Neural crest cell (in vitro differentiated cells): ENCODE data around the gene COL18A1. TPM values are rescaled to one million over a fixed set of nuclear protein-coding genes. Genes with fewer than 3 reads are reported as not detected.

Source experiments
- DNase-seq: peaks from one replicate; pipeline ENCODE4 v3.0.0; 2021; ENCODE audit warnings: low read depth, mixed read lengths, low spot score
- H3K27ac Mint-ChIP-seq: one replicate; pipeline ENCODE4 v1.8.0; 2021; ENCODE audit warnings: mild to moderate bottlenecking, mixed read lengths; ENCODE audit not compliant: unreplicated experiment
- H3K27me3 Mint-ChIP-seq: 2 replicates; pipeline ENCODE4 v1.8.0; 2021; ENCODE audit warnings: low read depth, mild to moderate bottlenecking, mixed read lengths
- H3K36me3 Mint-ChIP-seq: 2 replicates; pipeline ENCODE4 v1.8.0; 2021; ENCODE audit warnings: low read depth, mild to moderate bottlenecking, mixed read lengths
- H3K4me1 Mint-ChIP-seq: 2 replicates; pipeline ENCODE4 v1.8.0; 2021; ENCODE audit warnings: mixed read lengths
- H3K4me3 Mint-ChIP-seq: one replicate; pipeline ENCODE4 v1.8.0; 2021; ENCODE audit warnings: mild to moderate bottlenecking, mixed read lengths
- H3K9me3 Mint-ChIP-seq: 2 replicates; pipeline ENCODE4 v1.8.0; 2021; ENCODE audit warnings: mixed read lengths
- total RNA-seq: library from RNA; stranded (reverse); gene quantifications from 2 replicates; pipeline ENCODE4 v1.2.1, GENCODE V29; 2021
- TF ChIP-seq, protein P1 (sequence below): fragments of 200-600 bp; sonication (generic); conservative IDR thresholded peaks from 2 replicates; pipeline ENCODE4 v1.5.0; 2021; ENCODE audit warnings: antibody characterized with exemption, mild to moderate bottlenecking

The COL18A1 gene
- total RNA-seq, 1 donor from 2014 or later = 19.2 TPM

DNA sequence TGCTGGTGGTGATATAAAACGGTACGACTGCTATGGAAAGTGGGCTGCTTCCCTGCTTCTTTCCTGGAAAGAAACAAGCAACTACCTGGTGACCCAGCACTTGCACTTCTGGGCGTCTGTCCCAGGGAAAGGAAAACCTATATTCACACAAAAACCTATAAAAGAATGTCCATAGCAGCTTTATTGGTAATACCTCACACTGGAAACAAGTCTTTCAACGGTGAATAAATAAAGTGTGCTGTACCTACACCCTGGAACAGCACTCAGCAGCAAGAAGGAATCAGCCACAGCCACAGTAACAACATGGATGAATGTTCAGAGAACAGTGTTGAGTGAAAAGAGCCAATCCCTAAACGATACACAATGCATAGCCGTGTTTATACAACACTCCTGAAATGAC is 117.4 kb downstream of the COL18A1 start:
- H3K27ac Mint-ChIP-seq = no peak overlapping the region
- H3K9me3 Mint-ChIP-seq = peaks cover 31% of the 10 kb centered on the region
- no peak for DNase-seq
- H3K4me1 Mint-ChIP-seq = no peaks in the 10 kb centered on the region
- H3K27me3 Mint-ChIP-seq = no peaks in the 10 kb centered on the region
- no peak overlapping the region for H3K4me3 Mint-ChIP-seq
- TF ChIP-seq, protein P1, sequence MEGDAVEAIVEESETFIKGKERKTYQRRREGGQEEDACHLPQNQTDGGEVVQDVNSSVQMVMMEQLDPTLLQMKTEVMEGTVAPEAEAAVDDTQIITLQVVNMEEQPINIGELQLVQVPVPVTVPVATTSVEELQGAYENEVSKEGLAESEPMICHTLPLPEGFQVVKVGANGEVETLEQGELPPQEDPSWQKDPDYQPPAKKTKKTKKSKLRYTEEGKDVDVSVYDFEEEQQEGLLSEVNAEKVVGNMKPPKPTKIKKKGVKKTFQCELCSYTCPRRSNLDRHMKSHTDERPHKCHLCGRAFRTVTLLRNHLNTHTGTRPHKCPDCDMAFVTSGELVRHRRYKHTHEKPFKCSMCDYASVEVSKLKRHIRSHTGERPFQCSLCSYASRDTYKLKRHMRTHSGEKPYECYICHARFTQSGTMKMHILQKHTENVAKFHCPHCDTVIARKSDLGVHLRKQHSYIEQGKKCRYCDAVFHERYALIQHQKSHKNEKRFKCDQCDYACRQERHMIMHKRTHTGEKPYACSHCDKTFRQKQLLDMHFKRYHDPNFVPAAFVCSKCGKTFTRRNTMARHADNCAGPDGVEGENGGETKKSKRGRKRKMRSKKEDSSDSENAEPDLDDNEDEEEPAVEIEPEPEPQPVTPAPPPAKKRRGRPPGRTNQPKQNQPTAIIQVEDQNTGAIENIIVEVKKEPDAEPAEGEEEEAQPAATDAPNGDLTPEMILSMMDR = no peak
- H3K36me3 Mint-ChIP-seq = peaks cover 56% of the 10 kb centered on the region

DNA sequence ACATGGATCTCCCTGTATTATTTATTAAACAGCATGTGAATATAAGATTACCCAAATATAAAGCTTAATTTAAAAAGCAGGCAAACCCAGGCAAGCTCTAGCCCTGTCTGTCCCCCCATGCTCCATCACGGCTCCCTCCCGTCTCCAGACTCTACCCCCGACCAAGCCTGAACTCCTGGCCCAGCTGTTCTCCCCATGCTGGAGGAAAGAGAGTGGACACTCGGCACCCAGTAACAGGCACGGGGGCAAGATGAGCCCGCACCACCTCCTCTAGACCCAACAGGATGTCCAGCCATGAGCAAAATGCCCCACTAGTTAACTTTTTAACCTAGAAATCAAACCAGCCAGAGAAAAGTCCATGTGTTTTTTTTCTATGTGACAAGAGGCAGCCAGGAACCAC is 118.0 kb downstream of the COL18A1 start:
- TF ChIP-seq, protein P1 = no peak
- H3K36me3 Mint-ChIP-seq = peaks cover 53% of the 10 kb centered on the region
- H3K9me3 Mint-ChIP-seq = peaks cover 31% of the 10 kb centered on the region
- no peaks in the 10 kb centered on the region for H3K4me1 Mint-ChIP-seq
- H3K27ac Mint-ChIP-seq = no peak overlapping the region
- DNase-seq = no peak
- H3K27me3 Mint-ChIP-seq = no peaks in the 10 kb centered on the region
- no peak overlapping the region for H3K4me3 Mint-ChIP-seq

DNA sequence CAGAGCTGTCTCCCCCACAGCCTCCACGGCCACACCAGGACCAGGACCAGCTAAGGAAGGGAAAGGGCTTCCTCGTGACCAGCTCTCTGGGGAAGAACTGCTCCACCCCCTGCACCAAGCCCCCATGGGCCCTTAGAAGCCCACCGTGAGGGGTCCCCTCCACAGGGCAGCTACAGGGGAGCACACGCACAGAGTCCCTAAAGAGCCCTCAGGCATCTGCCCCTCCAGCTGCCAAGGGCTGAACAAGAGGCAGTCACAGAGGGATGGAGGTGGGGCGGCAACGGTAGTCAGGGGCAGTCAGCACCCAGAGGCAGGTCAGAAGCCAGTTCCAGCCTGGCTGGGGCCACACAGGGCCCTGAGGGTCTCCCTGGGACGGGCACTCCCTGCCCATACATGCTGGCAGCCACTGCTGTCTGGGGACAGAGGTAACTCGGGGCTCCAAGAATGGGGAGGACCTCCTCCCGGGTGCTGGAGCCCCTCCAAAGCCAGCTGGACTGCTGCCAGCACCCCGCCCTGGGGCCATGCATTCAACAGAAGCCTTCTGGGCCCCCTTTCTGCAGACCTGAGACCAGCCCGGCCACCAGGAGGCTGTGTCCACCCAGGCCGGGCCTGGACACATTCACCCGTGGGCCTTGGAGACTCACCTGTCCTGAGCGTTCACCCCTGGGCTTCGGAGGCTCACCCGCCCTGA is 118.6 kb downstream of the COL18A1 start:
- TF ChIP-seq, protein P1 = no peak
- H3K27ac Mint-ChIP-seq = no peak overlapping the region
- peaks cover 30% of the 10 kb centered on the region for H3K9me3 Mint-ChIP-seq
- no peak overlapping the region for H3K4me3 Mint-ChIP-seq
- DNase-seq = no peak
- no peaks in the 10 kb centered on the region for H3K27me3 Mint-ChIP-seq
- H3K4me1 Mint-ChIP-seq = no peaks in the 10 kb centered on the region
- H3K36me3 Mint-ChIP-seq = peaks cover 48% of the 10 kb centered on the region

DNA sequence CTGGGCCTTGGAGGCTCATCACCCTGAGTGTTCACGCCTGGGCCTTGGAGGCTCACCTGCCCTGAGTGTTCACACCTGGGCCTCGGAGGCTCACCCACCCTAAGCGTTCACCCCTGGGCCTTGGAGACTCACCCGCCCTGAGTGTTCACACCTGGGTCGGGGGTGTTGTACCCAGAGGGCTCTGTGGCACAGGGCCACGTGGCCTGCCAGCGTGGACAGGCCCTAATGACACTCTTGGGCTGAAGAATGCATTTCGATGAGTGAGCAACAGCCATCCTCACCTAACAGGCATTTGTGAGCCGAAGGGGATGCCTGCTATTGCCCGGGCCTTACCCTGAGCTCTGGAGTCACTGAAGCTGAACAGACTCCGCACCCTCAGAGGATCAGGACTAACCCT is 119.8 kb downstream of the COL18A1 start:
- Mint-ChIP-seq H3K4me1 (no peaks in the 10 kb centered on the region), H3K36me3 (peaks cover 36% of the 10 kb centered on the region), H3K9me3 (peaks cover 20% of the 10 kb centered on the region), H3K4me3 (no peak overlapping the region), H3K27ac (no peak overlapping the region), H3K27me3 (no peaks in the 10 kb centered on the region)
- TF ChIP-seq, protein P1 = no peak
- DNase-seq = no peak

DNA sequence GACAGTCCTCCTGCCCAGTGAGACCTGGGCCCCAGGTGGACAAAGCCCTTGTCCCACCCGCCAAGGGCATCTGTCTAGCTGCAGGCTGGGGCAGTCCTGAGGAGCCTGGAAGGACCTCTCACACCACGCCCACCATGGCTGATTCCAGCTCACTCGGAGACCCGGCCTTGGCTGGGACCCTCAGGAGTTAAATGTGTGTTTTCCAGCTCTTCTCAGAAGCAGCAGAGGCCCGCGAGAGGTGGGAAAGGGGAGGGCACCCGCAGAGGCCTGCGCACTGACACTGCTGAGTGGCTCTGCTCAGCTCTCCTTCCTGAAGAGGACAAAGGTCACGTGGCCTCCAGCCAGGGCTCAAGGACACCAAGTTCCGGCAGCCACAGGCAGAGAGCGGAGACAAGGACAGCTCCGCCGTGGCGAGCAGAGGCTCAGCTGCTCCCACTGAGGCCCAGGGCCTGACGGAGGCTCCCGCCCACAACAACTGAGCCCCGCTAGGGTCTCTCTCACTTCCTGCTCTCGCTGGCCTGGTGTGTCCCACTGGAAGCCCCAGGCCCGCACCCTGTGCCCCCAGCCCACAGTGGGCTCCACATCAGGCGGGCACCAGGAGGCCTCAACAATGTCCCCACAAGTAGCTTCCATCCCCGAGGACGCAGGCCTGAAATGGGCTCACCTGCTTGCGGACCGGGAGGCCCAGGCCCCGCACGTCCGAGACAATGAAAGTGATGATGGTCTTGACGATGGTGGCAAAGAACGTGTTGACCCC is 120.4 kb downstream of the COL18A1 start:
- H3K27ac Mint-ChIP-seq = no peak overlapping the region
- no peaks in the 10 kb centered on the region for H3K27me3 Mint-ChIP-seq
- no peaks in the 10 kb centered on the region for H3K4me1 Mint-ChIP-seq
- peaks cover 30% of the 10 kb centered on the region for H3K36me3 Mint-ChIP-seq
- peaks cover 15% of the 10 kb centered on the region for H3K9me3 Mint-ChIP-seq
- no peak for DNase-seq
- no peak overlapping the region for H3K4me3 Mint-ChIP-seq
- TF ChIP-seq, protein P1 = no peak
